Measurements from ENCODE around the gene CRACR2B.

DNA sequence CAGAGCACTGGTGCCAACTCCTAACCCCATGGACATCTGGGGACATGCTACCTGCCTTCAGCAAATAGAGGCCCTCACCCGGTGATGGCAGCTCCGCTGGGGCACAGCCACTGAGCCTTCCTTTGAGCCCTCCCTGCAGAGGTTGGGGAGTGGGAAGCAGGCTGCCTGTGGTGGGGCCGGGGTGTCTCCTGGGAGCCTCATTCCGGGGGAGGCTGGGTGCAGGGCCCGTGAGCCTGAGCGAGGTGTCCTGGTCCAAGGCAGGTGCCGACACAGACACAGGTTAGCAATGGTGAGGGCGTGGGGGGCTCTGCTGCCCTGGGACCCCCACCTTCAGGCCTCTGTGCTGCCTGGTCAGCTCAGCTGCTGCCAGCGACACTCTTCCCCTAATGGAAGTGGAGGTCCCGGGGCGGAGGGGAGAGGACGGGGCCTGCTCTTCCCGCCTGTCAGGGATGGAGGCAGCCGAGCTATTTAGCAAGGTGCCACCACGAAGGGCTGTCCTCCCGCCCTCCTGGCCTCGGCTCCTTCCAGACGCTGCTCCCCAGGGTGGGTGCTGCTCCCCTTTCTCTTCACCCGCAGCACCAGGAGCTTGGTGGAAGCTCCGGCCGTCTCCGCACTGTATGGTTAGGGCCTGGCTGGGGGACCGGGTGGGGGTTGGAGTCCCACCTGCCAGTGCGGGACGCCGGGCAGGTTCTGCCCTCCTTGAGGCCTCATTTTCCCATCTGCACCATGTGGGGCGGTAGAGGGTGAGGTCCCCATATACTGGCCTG is 26.1 kb downstream of the CRACR2B start:
- no peak for TF ChIP-seq EZH2 (IDR thresholded peaks at IDR 0.05; ENCODE audit: insufficient read depth, poor library complexity, severe bottlenecking)
- no peak for TF ChIP-seq EZH2phosphoT487 (IDR thresholded peaks at IDR 0.05; ENCODE audit: insufficient read depth, low read depth)

Measured in GM23248 (cell line).